ENCODE results near the gene PLEKHM1.
"Not testable (repeated sequence)": the region's sequence is repeated elsewhere in the genome, so short reads cannot be mapped to it uniquely, and the experiment has no call there.

DNA sequence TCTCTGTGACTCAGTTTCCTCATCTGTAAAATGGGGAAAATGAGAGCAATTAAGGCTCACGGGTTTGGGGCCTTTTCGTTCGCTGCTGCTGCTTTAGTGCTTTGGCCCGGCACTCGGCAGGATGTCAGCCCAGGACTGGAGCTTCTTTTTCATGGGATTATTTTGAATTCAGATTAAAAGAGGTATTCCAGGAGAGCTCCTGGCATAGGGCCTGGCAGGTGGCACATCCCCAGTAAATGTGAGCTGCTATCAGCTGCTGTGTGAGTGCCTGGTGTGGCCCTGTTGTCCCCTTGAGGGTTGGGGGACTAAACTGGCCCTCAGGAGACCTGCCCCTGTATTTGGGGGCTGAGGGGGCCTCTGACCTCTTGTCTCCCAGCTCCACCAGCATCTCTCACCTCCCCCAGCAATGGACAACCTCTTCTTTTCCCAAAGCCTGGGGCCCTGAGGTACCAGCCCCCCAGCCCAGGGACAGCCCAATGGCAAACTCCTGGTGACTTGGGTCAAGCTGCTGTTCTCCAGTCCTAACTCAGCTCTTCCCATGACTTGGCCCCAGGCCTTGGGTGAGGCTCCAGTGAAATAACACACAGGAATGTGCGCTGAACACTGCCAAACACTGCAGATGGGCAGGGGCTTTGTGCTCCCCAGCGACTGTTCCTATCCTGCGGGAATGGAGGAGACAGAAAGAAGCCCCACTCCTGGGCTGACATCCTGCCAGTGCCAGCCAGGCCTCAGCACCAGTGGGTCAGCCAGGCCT lies 43.5 kb downstream of the PLEKHM1 start:
- not testable (repeated sequence) for TF ChIP-seq CTCF (IDR thresholded peaks at IDR 0.05; ENCODE audit: poor library complexity); EZH2 (IDR thresholded peaks at IDR 0.05; ENCODE audit: borderline replicate concordance)
